ENCODE results near the gene SCFD2.
"Not testable (repeated sequence)": the region's sequence is repeated elsewhere in the genome, so short reads cannot be mapped to it uniquely, and the experiment has no call there.

Gene SCFD2

DNA sequence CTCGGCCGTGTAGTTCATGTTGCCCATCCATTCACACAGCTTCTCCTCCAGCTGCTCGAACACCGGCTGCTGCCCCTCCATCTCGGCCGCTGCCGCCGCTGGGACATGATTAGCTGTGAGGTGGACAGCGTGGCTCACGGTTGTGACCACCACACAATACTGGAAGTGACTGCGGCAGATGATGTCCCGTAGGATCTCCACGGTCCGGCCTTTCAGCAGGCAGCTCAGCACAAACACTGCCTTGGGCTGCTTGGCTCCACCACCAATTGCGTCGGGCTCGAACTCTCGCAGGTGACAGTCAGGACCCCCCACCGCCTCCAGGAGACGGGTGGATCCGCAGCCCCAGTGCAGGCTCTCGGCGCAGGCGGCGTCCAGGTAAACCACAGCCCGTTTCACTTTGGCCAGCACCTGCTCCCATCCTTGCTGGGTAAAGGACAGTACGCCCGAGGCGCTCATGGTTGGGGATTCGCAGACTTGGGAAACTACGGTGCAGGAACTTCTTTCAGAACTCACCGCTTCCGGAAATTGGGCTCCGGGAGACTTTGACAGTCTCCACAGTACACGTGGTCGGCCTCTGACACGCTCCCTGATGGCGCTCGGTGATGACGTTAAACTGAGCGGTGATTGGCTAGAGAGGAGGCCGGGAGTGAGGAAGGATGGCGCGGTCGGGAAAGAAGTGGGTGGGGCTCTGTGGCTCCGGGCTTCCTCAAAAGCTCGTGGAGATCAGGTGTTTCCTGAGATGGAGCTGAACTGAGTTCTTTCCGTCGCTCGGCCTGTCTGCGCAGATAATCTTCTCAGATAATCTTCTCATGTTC lies at the start of gene SCFD2:
TSS of gene SCFD2 (minus strand) at position 576 of the 815 bp plus-strand sequence.
- peak; percentile 95 for DNase-seq

DNA sequence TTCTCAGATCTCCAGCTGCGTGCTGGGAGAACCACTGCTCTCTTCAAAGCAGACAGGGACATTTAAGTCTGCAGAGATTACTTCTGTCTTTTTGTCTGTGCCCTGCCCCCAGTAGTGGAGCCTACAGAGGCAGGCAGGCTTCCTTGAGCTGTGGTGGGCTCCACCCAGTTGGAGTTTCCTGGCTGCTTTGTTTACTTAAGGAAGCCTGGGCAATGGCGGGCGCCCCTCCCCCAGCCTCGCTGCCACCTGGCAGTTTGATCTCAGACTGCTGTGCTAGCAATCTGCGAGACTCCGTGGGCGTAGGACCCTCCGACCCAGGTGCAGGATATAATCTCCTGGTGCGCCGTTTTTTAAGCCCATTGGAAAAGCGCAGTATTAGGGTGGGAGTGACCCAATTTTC lies 43.6 kb upstream of the SCFD2 start:
- not testable (repeated sequence) for DNase-seq

DNA sequence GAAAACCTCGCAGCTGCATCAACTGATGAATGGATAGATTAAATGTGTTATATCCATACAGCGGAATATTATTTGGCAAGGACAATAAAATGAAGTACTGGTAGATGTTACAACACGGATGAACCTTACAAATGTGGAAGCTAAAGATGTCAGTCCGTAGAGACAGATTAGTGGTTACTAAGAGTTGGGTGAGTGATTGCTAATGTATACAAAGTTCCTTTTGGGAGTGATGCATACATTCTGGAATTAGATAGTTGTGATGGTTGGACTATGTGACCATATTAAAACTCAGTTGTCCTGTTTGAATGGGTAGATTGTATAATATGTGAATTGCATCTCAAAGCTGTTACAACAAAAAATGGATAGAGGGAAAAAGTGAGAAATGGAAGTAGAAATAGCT lies 14.4 kb upstream of the SCFD2 start:
- DNase-seq, result no peak

DNA sequence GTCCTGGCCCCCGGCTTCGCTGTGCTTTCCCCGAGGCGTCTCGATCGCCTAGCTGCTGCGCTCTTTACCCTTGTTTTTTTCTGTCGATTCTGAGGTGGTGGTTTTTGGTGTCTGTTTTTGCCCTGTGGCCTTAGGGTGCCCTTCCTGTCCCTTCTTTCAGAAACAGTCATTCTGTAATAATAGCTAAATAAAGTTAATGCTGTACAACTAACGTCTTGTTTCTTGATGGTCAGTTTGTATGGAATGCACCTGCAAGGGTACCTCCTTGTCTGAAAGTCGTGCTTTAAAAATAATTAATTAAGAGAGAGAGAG lies 12.3 kb upstream of the SCFD2 start:
- no peak for DNase-seq

DNA sequence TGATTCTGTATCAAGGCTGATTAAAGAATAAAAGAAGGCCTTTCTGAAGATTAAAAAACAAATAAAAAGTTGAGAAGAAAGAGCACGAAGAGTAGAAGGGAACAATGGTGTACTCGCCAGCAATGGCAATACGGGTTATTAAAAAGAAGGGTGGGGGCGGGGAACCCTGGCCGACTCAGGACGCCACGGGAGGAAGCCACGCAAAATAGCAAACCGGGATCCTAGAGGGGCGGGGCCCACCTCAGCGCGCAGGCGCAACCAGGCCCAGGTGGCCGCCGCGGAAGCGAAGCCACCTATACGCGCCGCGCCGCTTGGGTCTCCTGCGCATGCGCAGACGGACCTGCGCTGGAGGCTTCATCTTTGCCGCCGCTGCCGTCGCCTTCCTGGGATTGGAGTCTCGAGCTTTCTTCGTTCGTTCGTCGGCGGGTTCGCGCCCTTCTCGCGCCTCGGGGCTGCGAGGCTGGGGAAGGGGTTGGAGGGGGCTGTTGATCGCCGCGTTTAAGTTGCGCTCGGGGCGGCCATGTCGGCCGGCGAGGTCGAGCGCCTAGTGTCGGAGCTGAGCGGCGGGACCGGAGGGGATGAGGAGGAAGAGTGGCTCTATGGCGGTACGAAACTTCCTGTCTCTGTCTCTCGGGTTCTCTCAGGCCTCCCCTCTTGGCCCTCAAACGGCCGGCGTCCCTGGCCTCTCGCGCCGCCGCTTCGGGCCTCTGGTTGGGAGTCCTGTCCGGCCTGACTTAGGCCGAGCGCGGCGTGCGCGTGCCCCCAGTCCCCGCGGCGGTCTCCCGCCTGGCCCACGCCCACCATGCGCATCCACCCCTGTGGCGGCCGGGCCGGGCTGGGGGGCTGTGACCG lies 11.7 kb upstream of the SCFD2 start, which contains the start of gene FIP1L1:
TSS of gene FIP1L1 (plus strand) at position 323 of the 852 bp plus-strand sequence. CDS start at position 521, 198 bp downstream.
- peak; percentile 96 for DNase-seq

DNA sequence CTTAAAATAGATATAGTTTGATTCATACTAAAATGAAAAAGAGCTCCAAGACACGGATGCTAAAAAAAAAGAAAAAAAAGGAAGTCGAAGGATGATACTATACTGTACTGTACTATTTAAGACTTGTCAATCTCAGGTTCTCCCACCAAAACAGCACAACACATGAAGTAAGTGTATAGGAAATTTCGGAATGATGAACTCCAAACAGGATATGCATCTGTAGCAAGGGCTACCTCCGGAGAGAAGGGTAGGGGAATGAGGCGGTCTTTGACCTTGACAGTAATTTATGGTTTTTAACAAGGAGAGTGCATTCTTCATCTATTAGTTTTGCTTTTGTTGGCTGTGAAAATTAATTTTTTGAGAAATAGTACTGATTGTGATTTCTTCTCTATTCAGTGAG lies 11.0 kb upstream of the SCFD2 start:
- no peak for DNase-seq

DNA sequence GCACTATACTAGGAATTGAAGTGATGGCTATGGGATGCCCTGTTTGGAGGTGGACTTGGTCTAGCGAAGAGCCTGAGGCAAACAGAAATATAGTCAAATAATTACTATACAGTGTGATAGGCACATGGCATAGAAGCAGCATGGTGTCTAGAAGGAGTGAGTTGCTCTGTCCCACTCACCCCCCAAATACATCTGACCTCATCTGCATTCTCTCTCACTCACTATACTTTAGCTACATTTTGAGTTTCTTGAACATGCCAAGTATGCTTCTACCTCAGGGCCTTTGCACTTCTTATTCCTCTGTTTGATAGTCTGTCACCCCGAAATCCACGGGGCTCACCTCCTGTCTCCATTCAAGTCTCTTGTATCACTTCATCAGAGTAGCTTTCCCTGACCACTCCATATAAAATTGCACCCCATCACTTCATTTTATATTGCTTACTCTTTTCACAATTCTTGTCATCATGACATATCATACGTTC lies 9.0 kb upstream of the SCFD2 start:
- no peak for DNase-seq

DNA sequence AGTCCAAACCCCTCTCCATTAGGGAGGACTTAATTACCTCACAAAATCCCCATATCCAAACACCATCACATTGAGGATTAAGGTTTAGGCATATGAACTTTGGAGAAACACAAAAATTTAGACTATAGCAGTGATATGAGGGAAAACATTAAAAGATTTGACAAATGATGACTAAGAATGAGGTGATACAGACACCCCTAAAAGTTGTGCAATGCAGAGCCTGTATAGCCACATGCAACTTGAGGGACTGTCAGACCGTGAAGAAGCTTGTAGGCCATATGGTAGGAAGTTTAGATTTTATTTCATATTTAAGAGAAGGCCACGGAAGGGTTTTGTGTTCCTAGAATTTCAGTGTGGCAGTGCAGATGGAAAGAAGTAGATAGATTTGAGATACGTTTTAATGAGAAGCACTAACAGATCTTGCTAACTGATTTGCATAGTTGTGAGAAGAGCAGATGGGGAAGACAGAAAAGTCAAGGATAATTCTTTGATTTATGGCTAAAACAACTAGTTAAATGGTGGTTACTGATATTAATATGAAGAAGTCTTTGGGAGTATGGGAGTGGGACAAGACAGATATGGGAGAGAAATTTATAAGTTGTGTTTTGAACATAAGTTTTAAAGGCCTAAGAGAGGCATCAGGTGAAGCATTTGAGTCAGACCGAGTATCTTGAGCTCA lies 6.1 kb upstream of the SCFD2 start:
- no peak for DNase-seq

DNA sequence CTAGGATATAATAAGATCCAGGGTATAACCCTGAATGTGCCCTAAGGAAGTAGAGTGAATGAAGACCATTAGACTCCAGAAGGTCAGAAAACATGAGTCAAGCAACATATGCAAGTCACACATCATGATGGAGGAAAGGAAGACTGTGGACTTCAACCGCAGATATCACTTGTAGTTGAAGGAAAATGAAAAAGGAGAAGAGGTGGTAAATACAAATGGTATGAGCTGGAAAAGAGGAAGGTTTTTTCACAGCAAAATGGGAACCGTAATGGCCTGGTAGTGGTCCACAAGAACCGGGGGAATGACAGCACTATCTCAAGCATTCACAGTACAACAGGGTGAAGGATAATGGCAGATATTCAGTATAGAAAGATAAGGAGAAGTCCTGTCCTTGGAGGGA lies 5.2 kb upstream of the SCFD2 start:
- no peak for DNase-seq

DNA sequence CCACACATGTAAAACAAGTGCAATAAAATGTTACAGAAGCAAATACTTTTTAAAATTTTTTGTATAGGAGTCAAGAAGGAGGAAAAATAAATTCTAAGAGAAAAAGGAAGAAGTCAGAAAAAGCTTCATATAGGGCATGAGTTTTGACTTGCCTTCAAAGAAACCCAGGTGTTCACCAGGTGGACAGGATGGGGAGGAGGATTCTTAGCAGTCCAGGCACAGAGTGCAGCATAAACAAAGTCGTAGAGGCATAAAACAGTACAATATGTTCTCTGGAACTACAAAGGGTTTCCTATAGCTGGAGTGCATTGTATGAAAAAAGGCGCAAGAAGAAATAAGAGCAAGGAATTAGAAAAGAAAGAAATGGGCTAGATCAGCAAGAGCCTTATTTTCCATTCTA lies 1.9 kb upstream of the SCFD2 start:
- no peak for DNase-seq

DNA sequence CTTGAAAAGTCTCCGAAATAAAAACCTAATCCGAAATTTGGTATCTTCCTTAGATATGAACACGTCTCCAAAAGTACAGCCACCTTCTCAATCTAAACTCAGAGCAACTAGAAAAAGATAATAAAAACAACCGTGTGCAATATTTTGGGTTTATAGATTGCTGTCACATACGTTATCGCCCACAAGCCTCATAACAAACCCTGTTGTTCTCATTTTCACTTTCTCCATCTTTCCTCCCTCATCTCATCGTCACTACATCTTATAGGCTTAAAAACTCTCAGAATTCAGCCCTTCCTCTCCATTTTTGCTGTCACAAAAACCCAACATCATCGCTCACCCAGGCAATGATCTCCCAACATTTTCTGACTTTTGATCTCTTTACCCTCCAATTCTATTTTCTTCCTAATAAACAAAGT lies 448 bp upstream of the SCFD2 start:
- no peak for DNase-seq

DNA sequence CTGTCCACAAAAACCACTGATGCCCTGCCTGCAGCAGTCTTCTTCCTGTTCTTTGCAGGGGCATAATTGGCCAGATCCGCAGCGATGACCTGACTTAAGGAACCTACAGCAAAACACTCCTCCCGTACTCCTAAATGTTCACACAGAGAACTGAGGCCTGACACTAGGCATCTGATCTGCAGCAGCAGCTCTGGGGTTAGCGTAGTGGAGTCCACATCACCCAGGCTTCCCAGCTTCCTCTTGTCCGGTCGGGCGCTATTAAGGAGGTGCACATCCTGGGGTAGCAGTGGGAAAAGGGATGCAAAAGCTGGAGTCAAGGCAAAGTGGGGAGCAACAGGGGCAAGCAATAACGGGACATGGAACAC lies 758 bp downstream of the SCFD2 start:
- no peak for DNase-seq

DNA sequence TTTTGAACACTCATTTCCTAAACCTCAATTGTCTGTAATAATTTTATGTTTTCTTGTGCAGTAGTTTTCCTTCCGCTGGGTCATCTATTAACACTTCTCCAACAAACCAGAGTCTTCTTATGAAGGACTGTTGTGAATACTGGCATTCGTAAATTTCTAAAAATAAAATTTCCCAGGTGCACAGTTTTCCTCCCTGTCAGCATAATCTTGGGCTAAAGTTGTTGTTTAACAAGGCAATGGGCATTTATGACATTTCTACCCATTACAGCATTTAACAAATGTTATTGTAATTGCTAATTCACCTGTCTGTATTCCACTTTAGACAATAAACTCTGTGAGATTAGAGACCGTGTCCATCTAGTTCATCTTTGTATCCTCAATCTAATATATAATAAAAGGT lies 1.2 kb downstream of the SCFD2 start:
- no peak for DNase-seq

DNA sequence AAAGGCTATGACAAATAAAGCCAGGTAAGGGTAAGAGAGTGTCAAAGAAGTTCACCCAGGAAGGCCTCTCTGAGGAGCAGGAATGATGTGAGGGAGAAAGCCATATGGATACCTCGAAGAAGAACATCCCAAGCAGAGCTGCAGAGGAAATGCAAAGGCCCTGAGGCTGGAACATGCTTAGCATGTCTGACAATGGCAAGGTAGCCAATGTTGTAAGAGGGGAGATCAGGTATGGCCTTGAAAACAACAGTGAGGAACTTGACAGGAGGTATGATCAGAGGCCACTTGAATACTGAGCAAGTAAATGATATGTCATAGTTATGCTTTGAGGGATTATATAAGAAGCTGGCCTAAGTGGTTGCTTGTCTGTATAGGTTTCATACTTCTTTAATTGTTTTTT lies 3.8 kb downstream of the SCFD2 start:
- DNase-seq, result no peak

DNA sequence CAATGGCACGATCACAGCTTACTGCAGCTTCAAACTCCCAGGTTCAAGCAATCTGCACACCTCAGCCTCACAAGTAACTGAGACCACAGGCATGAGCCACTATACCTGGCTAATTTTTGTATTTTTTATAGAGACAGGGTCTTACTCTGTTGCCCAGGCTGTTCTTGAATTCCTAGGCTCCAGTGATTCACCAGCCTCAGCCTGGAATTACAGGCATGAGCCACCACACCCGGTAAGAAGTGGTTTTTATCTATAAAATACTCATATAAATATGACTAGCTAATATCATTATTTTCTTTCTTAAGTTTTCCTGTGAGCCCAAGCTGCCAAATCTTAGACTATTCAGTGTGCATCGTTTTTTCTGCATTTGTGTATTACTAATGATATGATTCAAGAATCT lies 4.4 kb downstream of the SCFD2 start:
- no peak for DNase-seq

DNA sequence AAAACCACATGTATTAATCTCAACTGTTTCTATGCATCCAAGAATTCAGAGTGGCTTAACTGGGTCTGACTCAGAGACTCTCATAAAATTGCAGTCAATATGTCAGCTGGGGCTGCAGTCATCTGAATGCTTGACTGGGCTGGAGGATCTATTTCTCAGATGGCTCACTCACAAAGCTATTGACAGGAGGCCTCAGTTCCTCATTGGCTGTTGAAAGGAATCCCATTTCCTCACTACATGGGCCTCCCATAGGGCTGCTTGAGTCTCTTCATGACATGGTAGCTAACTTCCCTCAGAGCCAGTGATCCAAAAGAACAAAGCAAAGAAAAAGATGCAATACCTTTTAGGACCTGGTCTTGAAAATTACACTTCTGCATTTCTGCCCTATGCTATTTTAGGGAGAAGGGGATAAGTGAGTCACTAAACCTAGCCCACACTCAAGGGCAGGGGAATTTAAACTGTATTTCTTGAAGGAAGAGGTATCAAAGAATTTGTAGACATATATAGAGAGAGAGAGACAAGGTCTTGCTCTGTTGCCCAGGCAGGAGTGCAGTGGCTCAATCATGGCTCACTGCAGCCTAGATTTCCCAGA lies 9.8 kb downstream of the SCFD2 start:
- DNase-seq, result no peak

DNA sequence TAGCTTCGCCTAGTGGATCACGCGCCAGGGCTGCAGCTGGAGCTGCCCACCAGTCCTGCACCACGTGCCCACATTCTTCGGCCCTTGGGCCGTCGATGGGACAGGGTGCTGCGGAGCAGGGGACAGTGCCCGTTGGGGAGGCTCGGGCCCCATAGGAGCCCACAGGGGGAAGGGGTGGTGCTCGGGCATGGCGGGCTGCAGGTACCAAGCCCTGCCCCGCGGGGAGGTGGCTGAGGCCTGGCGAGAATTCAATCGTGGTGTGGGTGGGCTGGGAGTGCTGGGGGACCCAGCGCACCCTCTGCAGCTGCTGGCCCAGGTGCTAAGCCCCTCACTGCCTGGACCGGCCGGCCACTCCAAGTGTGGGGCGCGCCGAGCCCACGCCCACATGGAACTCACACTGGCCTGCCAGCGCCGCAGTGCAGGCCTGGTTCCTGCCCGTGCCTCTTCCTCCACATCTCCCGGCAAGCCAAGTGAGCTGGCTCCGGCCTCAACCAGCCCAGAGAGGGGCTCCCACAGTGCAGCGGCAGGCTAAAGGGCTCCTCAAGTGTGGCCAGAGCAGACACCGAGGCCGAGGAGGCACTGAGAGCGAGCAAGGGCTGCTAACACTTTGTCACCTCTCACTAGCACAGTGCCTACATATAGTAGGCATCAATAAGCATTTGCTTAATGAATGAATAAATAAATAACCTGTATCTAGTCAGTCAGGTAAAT lies 11.7 kb downstream of the SCFD2 start:
- DNase-seq, result no peak

DNA sequence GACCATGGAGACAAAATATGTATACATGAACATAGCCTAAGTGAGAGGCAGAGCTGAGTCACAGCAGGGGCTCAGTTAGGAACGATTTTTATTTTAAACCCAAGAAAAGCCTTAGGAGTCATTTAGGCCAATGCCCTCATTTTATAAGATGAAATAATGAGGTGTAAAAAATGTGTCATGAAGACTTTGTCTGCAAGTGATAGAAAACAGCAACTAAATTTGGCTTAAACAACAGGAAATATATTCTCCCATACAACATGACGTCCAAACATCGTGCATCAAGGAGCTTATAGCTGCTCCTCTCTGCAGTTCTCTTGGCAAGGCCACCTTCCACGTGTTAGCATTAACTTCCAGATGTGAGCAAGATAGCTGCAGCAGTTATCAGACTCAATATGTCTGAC lies 16.8 kb downstream of the SCFD2 start:
- DNase-seq, result no peak

DNA sequence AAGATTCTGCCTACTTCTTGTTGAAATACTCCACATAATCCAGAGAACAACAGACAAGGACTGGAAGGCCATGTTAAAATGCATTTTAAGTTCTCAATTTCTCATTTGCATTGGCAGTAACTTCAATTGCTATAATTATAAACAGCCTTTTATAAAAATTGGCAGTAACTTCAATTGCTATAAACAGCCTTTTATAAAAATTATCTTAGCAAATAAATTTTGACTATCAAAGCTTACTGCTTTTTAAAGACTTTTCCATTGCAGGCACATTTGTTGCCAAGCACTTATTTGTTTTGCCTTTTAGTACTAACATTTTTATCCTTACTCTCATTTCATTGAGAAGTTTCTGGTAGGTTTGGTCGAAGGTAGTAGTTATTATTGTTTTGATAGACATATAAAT lies 17.8 kb downstream of the SCFD2 start:
- no peak for DNase-seq

DNA sequence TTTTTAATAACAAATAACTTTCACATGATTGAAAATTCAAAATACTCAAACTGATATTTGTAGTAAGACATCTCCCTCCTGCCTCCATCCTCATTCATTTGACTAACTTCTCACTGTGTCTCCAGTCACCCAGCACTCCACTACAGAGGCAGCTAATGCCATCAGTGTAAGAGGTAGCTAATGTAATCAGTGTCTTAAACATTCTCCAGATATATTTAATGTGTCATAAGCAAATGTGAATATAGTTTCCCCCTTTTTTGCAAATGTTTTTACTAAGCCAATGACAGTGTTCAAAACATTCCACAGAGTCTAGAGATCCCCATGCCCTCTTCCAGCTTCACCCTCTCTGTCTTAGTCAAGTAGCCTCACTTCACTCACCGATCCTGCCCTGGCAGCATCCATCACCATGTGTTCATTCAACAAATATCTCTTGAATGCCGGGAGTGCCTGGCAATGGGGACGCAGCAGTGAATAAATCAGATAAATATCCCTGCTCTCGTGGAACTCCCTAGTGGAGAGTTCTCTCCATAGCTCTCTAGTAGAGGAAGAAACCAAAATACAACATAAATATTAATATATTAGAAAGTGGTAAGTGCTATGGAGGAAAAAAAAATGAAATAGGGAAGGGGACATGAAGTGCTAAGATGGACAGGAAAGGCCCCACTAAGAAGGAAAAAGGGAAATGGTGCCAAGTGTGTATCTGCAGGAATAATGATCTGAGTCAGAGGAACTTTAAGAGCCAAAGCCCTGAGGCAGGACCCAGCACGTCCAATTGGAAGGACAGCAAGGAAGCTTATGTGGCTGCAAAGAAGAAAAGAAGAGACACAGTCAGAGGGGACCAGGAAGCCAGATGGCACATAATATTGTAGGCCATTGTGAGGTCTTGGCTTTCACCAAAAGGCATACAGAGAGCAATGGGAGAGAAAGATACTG lies 18.7 kb downstream of the SCFD2 start:
- DNase-seq, result no peak

DNA sequence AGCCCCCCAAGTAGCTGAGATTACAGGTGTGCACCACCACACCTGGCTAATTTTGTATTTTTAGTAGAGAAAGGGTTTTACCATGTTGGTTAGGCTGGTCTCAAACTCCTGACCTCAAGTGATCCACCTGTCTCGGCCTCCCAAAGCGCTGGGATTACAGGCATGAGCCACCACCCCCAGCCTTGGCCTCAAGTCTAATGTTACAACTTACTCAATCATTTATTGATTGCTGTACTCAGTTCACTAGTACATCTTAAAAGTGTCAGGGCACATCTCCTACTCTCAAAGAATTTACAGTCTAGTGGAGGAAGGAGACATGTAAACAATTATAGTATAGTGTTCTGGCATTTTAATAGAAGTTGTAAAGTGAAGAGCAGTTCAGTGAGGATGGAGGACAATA lies 19.5 kb downstream of the SCFD2 start:
- not testable (repeated sequence) for DNase-seq
